Skeletal muscle tissue (tissue), 4 donors: ENCODE measurements around the gene GSDME. TPM values are rescaled to one million over a fixed set of nuclear protein-coding genes. Genes with fewer than 3 reads are reported as not detected.
A peak's percentile ranks its signal among the peaks of the same experiment; 100 is the strongest.

Experiments
- H3K27ac ChIP-seq: one replicate; pipeline ENCODE4 v1.7.0; 2013; ENCODE audit warnings: mild to moderate bottlenecking, low read depth, low read length, inconsistent platforms
- H3K27me3 ChIP-seq, 3 donors: one replicate each; pipeline ENCODE4 v1.7.0; 2013; ENCODE audit warnings: low read length in 3 of 3; ENCODE audit not compliant: control insufficient read depth in 3 of 3, insufficient read depth in 3 of 3
- H3K36me3 ChIP-seq, 3 donors: one replicate each; pipeline ENCODE4 v1.7.0; 2013; ENCODE audit warnings: low read length in 3 of 3; ENCODE audit not compliant: control insufficient read depth in 3 of 3, insufficient read depth in 3 of 3
- H3K4me1 ChIP-seq, 3 donors: one replicate each; pipeline ENCODE4 v1.7.0; 2013; ENCODE audit warnings: low read length in 3 of 3, mild to moderate bottlenecking in 3 of 3; ENCODE audit not compliant: control insufficient read depth in 3 of 3, insufficient read depth in 3 of 3
- H3K4me3 ChIP-seq, 3 donors: one replicate each; pipeline ENCODE4 v1.7.0; 2013; ENCODE audit warnings: low read length in 3 of 3
- H3K9ac ChIP-seq, 3 donors: one replicate each; pipeline ENCODE4 v1.7.0; 2013; ENCODE audit warnings: low read length in 3 of 3, mild to moderate bottlenecking in 3 of 3, moderate library complexity in 2 of 3, low read depth in 1 of 3
- H3K9me3 ChIP-seq, 3 donors: one replicate each; pipeline ENCODE4 v1.7.0; 2013; ENCODE audit warnings: low read length in 3 of 3; ENCODE audit not compliant: control insufficient read depth in 3 of 3
- total RNA-seq: library from RNA; depleted of rRNA; stranded (reverse); fragments of >200 nt; gene quantifications from one replicate; pipeline ENCODE4 v1.2.3, GENCODE V29; 2014
- donor health status: Osteomylitis.

GSDME gene
- total RNA-seq, 1 donor from 2014 or later, result 11.0 TPM

GRCh38 chr7:24660546-24660945 lies 96.7 kb downstream of the GSDME start:
- H3K9me3 ChIP-seq, result no peaks in the 10 kb centered on the region
- no peak overlapping the region for H3K9ac ChIP-seq
- no peaks in the 10 kb centered on the region for H3K4me1 ChIP-seq
- H3K36me3 ChIP-seq, result no peaks in the 10 kb centered on the region
- H3K4me3 ChIP-seq, result no peak overlapping the region
- H3K27me3 ChIP-seq, result no peaks in the 10 kb centered on the region
- no peak overlapping the region for H3K27ac ChIP-seq

DNA sequence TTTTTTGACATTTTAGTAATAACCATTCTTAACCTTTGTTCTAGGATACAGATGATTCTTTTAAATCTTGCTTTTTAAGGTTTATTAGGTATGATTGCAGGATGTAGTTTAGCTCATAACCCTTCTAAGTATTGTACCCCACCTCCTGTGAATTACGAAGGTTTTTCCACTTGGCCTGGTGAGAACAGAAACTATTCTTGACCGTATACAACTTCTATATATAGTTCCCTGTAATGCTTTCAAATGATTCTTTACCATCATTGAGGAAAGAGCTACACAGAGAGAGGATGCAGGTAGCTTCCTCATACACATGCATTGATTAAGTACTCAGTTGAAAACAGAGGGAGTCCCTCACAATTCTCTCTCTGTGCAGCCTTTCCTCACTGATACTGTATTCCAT lies 97.8 kb downstream of the GSDME start:
- Histone ChIP-seq H3K9ac (no peak overlapping the region), H3K9me3 (no peaks in the 10 kb centered on the region), H3K4me1 (no peaks in the 10 kb centered on the region), H3K27ac (no peak overlapping the region), H3K4me3 (no peak overlapping the region), H3K27me3 (no peaks in the 10 kb centered on the region), H3K36me3 (no peaks in the 10 kb centered on the region)

GRCh38 chr7:24657980-24658379 lies 99.3 kb downstream of the GSDME start:
- Histone ChIP-seq H3K9ac (no peak overlapping the region), H3K36me3 (no peaks in the 10 kb centered on the region), H3K9me3 (no peaks in the 10 kb centered on the region), H3K4me1 (no peaks in the 10 kb centered on the region), H3K4me3 (no peak overlapping the region), H3K27me3 (no peaks in the 10 kb centered on the region), H3K27ac (no peak overlapping the region)

GRCh38 chr7:24656608-24657007 lies 100.7 kb downstream of the GSDME start:
- H3K27me3 ChIP-seq, result no peaks in the 10 kb centered on the region
- H3K9me3 ChIP-seq, result no peaks in the 10 kb centered on the region
- no peaks in the 10 kb centered on the region for H3K4me1 ChIP-seq
- H3K36me3 ChIP-seq, result no peaks in the 10 kb centered on the region
- H3K4me3 ChIP-seq, result no peak overlapping the region
- H3K27ac ChIP-seq, result no peak overlapping the region
- H3K9ac ChIP-seq, result no peak overlapping the region

DNA sequence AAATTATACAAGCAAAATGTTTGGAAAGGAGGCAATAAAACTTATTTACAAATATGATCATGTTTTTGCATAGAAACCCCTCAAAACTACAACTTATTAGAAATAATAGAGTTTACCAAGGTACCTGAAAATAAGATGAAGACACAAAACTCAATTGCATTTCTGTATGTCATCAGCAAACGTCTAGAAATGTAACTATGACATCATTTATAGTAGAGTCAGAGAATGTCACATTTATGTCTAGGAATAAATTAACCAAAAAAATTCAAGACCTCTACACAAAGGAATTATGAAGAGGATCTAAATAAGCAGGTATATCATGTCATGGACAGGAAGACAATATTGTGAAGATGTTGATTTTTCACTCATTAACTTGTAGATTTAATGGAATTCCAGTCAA lies 103.0 kb downstream of the GSDME start:
- Histone ChIP-seq H3K4me1 (no peaks in the 10 kb centered on the region), H3K9ac (no peak overlapping the region), H3K27me3 (no peaks in the 10 kb centered on the region), H3K36me3 (no peaks in the 10 kb centered on the region), H3K4me3 (no peak overlapping the region), H3K27ac (no peak overlapping the region), H3K9me3 (no peaks in the 10 kb centered on the region)

GRCh38 chr7:24653316-24654085 lies 103.8 kb downstream of the GSDME start:
- Histone ChIP-seq H3K27me3 (no peaks in the 10 kb centered on the region), H3K27ac (no peak overlapping the region), H3K9me3 (no peaks in the 10 kb centered on the region), H3K9ac (peak overlapping the region in 2 of 3 donors; percentile 21 to 51), H3K4me3 (peak overlapping the region; percentile 7 to 49 (median 41)), H3K36me3 (no peaks in the 10 kb centered on the region), H3K4me1 (no peaks in the 10 kb centered on the region)

DNA sequence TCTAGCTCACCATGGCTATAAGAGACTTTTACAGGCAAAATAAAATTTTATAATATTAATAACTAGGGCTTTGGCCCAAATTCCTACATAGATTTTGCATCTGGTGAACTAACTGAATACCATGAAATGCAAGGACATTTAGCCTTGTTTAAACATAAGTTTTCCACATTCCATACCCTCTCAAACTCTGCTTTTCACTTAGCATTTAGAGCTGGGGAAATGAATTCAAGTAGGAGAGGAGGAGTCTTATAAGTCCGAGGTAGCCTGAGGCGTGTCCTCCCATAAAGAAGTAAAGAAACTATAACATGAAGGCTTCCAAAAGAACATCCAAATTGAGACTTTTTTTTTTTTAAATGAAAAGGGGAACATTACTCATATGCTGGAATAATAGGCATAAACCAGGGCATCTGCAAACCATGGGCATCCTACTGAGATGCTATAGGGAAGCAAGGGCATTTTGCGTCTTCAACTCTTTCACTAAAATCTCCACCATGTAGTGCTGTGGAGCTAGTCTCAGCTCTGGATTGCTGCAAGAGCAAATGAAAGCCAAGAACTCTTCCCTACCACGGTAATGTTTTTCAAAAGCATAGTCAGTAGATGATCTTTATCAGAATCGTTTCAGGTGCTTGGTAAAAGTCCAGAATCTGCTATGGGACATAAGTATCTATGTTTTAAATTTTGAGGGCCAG lies 104.9 kb downstream of the GSDME start:
- Histone ChIP-seq H3K4me1 (no peaks in the 10 kb centered on the region), H3K4me3 (peak overlapping the region in 1 of 3 donors; percentile 1), H3K27me3 (no peaks in the 10 kb centered on the region), H3K36me3 (no peaks in the 10 kb centered on the region), H3K27ac (no peak overlapping the region), H3K9me3 (no peaks in the 10 kb centered on the region), H3K9ac (no peak overlapping the region)

Other genes starting within 250 kb of the GSDME start
- gene PALS2, start 184.0 kb downstream of the GSDME start, total RNA-seq, result 33.4 TPM
- gene OSBPL3, start 222.7 kb upstream of the GSDME start, total RNA-seq, result 2.6 TPM